ENCODE measurements around the gene ARL5C. TPM values are rescaled to one million over a fixed set of nuclear protein-coding genes. Genes with fewer than 3 reads are reported as not detected.

Gene ARL5C
- polyA plus RNA-seq, 1 donor: not detected

DNA sequence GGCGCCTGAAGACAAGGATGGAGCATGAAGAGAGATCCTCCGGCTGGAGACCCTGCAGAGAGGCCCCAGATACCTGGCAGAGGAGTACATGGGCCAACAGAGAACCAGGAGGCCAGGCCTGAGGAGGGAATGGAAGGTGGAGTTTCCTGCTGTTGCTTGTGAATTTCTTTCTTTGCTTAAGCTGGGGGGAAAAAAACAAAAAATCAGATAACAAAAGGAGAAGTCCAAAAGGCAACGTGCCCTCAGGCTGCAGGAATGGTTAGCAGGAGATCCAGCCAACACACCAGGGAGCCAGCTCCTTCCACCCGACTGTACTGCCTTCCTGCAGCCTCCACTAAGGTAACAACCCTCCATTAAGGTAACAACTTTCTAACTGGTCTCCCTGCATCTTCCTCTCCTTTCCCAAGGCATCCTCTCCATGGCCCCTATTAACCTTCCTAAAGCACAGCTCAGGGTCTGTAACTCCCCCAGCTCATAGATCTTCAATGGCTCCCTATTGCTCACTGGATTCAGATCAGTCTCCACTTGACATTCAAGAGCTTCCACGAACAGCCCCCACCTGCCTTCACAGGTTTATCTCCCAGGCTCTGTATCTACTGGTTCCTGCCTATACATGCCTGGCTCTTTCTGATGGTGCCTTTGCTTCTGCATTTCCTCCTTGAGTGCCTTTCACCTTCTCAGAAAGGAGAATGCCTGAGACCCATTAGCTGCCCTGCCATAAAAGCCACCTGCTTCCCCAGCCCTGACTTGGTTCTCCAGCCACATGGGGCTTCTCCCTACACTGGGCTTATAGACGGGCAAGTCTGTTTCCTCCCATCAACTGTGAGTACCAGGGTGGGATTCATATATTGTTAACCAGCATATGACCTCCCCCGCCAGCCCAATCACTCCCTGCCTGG lies 725 bp upstream of the ARL5C start:
- DNase-seq: no peak

DNA sequence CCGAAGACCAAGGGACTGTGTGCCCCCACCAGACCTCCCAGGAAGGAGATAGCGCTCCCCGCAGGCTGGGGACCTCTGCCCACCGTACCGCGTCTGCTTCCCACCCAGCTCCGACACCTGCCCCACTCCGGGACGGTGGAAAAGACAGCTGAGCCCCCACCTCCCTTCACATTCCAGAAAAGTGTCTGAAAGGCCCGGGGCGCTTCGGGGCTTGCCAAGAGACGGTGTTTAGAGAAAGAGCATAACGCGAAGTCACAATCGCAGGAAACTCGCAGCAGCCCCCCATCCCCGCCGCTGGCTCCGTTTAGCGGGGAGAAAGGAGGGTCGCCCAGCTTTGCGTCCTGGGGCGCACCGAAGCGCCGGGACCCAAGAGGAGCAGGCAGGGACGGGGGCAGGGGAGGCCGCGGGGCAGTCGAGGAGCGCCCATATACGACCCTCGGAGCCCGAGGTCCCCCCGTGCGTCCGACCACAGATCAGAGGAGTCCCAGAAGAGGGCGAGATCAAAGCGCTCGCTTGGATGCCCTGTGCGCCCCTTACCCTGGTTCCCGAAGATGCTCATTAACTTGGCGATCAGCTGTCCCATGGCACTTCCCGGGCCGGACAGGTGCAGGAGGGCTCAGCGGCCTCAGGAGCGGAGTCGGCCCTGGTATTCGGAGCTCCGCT lies 652 bp downstream of the ARL5C start:
- no peak for DNase-seq

GRCh38 chr17:39164675-39165143 lies 1.3 kb downstream of the ARL5C start:
- DNase-seq: peak; percentile 89

- DNase-seq: no peak
These were observed 4.0 kb downstream of the ARL5C start for GRCh38 chr17:39161962-39162361.

DNA sequence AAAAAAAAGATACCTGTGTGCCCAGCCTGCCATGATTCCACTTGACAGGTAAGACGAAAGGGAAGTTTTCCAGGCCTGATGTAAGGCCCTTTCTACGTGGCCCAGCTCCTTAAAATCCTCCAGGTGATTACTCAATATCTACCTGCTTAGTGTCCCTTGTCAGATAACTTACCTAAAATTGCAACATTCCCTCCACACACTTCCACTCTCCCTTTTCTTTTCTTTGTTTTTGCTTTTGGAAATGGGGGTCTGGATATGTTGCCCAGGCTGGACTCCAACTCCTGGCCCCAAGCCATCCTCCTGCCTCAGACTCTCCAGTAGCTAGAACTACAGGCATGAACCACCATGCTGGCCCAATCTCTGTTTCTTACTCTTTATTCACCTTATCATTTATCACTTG lies 7.3 kb downstream of the ARL5C start:
- DNase-seq: no peak

- no peak for DNase-seq
These were observed 9.5 kb downstream of the ARL5C start for GRCh38 chr17:39156491-39156890.

- no peak for DNase-seq
These were observed 10.3 kb downstream of the ARL5C start for GRCh38 chr17:39155654-39156053.

DNA sequence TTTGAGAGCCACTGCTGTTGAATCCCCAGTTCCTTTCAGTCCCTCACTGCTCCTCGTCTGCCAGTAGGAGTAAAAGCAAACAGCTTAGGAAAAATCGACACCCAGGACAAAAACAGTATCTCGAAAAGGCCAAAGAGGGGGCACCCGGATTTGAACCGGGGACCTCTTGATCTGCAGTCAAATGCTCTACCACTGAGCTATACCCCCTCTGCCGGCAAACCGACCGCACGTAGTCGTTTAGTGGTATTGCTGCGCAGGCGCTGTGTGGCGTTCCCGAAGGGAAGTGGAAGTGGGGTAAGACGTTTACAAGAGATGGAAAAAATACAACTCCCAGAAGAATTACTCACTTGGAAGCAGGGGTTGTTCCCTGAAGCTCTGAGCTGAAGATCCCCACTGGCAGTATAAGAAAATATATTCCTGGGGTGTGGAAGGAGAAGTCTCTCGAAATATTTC lies 12.3 kb downstream of the ARL5C start:
- DNase-seq: peak; percentile 95

DNA sequence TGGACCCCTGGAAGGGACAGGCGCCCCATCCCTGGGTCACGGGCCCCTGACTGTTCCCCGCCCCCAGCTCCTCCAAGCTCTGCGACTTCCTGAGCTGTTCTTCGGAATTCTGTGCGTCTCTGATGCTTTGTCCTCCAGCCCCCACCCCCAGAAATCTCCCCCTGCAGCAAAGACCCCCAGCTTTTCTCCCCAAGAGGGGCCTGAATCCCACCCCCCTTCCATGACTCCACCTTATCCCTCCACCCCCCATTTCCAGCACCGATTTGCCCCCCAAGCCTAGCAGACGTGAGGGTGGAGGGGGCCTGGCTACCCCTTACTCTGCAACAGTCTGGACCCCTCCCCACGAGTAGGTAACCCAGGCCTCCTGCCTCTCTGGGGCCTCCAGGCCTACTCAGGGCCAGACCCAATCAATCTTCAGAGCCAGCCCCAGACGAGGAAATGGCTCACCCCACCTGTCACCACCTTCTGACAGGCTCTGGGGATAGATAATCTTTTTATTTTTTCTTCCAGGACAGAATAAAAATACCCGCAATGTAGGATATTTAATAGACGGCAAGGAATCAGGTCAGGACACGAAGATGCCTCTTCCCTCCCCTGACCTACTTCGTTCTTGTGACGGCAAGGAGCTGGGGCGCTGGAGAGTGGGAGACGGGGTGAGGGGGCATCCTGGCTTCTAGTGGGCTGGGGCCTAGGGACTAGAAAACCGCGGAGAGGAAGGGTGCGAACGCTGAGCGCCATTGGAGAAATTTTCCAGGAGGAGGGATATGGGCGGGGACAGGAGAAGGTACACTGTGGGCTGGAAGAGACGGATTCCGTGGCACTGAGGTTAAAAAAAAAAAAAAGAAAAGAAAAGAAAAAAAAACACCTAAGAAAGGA lies 13.8 kb downstream of the ARL5C start:
- DNase-seq: no peak

DNA sequence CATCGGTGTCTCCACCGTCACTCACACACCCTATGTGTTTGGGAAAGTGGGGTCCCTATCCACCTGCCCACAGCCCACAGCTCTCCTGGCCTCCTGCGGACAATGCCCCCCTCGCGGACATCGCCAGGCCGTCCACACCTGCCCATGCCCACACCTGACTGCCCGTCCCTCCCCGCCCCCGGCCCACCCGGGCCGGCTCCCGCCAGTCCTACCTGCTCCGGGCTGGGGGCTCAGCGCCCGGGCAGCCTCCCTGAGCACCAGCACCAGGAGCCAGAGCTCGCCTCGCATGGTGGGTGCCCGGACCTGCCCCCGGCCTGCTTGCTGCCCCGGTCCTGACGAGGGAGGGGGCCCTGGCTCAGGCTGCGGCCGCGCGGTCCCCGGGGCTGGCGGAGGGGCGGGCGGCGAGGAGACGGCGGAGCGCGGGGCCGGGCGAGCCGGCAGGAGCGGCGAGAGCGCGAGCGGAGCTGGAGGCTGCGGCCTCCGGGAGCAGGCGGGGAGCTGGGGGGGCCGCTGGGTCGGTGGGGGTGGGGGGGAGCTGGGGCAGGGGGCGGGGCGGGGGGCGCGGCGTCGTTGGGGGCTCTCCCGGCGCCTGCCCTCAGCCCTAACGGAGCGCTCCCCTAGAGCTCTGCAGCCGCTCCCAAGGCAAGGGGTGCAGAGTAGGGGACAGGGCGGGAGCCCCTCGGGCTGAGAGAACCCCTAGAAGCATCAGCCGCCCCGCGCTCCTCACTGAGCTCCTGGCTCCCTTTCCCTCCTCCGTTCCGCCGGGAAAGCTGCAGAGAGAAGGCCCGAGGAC lies 14.6 kb downstream of the ARL5C start, which contains the start of gene PLXDC1:
TSS of gene PLXDC1 (minus strand) at position 488 of the 793 bp plus-strand sequence. CDS start at position 288, 200 bp downstream.
- DNase-seq: no peak

- no peak for DNase-seq
These were observed 15.2 kb downstream of the ARL5C start for GRCh38 chr17:39150795-39151149.

DNA sequence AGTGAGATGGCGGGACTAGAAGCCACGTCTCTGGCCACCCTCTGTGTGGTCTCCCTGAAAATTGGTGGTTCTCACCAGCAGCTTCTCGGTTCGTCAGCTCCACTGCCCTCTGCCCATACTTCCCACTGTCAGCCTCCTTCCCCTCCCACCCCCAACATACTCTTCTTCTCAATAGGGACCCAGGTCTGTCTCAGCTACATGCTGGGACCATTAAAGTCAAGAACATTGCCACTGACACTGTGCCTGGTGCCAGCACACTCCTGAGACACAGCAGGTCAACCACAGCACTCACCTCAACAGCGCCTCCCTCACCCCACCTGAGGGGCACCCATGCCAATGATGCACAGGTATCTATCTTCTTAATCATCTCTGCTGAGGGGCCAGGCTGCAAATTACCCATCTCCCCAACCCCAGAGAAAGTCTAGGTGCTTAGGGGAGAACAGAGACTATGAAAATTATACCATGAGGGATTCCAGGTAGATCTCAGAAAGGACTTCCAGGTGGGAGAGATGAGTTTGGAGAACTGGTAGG lies 15.8 kb downstream of the ARL5C start:
- DNase-seq: no peak

GRCh38 chr17:39147221-39148185 lies 18.5 kb downstream of the ARL5C start:
- DNase-seq: peak; percentile 60

DNA sequence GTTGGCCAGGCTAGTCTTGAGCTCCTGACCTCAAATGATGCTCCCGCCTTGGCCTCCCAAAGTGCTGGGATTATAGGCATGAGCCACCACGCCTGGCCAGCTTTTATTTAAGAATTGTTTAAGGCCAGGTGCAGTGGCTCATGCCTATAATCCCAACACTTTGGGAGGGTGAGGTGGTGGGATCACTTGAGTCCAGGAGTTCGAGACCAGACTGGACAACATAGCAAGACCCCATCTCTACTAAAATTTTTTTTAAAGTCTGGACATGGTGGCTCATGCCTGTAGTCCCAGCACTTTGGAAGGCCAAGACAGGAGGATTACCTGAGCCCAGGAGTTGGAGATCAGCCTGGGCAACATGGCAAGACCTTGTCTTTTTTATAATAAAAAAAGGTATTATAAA lies 19.7 kb downstream of the ARL5C start:
- DNase-seq: no peak

DNA sequence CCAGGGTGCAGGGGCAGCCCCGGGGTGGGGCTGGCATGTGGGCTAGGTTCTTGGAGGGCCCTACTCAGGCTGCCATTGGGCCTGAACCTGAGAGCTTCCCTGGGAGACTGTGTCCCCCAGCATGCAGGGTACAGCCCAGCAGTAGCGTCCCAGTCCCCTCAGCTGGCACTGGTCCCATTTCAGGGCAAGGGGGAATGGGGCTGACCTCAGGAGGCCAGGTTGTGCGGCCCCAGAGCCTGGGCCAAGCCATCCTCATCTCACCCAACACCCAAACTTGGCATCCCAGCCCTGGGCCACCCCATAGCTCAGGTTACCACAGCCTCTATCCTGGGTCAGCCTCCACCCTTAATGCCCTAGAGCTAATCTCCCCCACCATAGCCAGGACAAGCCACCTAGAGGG lies 20.8 kb downstream of the ARL5C start:
- no peak for DNase-seq

DNA sequence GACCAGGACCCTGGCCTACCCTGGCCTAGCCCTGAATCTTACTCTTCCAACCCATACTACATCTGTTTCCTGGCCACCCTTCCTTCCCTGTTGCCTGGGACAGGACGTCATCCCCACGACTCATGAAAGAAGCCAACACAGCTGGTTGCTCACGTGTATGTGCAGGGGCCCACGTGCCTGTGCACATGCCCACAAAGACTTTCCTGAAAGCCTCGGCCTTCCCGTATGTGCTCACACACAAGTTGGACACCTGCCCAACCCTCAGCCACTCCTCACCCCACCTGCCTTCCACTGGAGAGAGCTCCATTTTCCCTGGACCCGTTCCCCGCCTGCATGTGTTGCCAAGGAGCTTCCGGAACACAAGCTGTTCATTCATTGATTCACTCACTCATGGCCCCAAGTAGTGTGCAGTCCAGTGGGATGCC lies 21.5 kb downstream of the ARL5C start:
- peak; percentile 94 for DNase-seq

DNA sequence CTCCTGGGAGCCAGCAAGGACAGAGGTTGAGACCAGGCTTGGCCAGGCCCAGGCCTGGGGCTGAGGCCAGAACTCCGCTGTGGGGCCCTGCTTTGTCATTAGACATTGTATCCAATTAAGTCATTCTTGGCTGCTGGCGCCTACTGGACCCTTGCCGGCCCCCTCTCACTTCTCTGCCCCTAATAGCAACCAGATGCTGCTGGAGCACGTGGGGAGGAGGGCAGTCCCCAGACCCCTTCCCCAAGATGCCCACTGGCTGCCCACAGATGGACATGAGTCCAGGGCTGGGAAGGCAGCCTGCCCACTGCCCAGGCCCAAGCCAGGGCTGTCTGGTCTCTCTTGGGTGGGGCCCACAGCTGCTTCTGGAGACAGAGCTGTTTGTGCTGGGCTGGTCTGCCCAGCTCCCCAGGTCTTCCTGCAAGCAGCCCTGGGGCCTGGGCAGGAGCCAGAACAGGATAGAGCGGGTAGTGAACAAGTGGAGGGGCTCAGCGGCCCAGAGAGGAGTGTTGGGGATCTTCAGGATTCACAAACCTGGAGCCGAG lies 22.3 kb downstream of the ARL5C start:
- peak; percentile 78 for DNase-seq

- no peak for DNase-seq
These were observed 23.9 kb downstream of the ARL5C start for GRCh38 chr17:39141915-39142664.

DNA sequence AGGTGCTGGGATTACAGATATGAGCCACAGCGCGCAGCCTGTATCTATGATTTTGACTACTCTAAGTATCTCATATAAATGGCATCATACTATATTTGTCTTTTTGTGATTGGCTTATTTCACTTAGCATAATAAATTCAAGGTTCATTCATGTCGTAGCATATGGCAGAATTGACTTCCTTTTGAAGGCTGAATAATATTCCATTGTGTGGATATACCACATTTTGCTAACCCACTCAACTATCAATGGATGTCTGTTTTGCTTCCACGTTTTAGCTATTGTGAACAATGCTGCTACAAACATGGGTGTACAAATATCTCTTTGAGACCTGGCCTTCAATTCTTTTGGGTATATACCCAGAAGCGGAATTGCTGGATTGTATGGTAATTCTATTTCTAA lies 24.7 kb downstream of the ARL5C start:
- no peak for DNase-seq

Data from hindlimb muscle (tissue), 1 donor.